HG03097 (cell line): ENCODE data around the gene VAV2.

Experiments used
- ATAC-seq: cut with Tn5 transposase; IDR thresholded peaks from one replicate; pipeline ENCODE4 v1.9.1; 2021; ENCODE audit not compliant: unreplicated experiment, low FRiP score

VAV2 gene

DNA sequence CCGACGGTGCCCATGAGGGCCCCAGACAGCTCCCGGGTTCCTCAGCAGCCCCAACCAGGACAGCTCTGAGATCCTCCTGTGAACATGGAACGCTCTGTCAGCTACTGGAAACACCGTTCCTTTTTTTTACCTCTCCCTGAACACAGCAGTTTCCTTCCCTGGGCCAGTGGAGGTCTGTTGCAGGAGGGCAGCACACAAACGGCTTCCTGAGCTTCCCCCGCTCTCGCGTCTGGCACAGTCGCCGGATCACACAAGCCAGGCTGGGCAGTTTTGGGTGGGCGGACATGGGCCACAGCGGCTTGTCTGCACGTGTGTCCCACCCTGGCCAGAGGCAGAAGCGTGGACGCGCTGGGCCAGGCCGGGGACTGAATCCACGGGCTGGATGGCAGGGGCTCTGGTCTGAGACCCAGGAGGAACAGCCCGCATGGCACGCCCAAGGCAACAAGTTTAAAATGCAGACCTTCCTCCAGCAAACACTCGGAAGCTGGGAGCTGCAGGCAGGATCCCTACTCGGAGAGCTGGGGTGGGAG is 147.2 kb downstream of the VAV2 start:
- no peak for ATAC-seq

- ATAC-seq = no peak
Measured at GRCh38 chr9:133844398-133844784, 147.7 kb downstream of the VAV2 start.

GRCh38 chr9:133843751-133844397 is 148.2 kb downstream of the VAV2 start:
- ATAC-seq = no peak

DNA sequence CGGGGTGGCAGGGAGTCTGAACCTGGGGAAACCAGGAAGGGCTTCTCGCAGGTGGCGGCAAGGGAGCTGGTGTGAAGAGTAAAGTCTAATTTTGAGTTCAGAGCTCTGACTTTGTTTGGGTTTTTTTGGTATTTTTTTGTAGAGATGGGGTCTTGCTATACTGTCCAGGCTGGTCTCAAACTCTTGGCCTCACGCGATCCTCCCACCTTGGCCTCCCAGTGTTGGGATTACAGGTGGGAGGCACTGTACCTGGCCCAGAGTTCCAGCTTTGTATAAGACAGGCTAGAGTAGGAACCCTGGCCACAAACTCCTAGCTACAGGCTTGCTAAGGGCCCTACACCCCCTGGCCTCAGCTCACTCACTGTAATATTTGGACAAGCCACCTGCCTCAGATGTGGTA is 148.9 kb downstream of the VAV2 start:
- no peak for ATAC-seq

GRCh38 chr9:133842721-133843227 is 149.3 kb downstream of the VAV2 start:
- no peak for ATAC-seq

DNA sequence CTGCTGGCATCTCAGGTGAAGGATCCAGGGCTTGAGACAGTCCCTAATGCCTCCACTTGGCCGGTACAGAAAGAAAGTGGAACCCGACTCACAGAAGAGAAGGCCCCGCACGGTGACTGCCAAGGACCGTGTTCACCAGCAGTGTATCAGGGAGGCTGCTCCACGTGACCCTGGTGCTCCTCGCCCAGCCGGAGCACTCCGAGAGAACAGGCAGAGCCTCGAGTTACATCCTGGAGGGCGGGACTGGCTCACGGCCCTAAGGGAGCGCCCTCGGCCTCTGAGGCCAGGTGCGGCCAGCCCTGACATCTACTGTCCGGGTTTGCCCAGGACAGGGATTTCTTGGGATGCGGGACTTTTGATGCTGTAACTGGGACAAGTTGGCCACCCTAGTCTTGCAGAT is 149.9 kb downstream of the VAV2 start:
- ATAC-seq = no peak

DNA sequence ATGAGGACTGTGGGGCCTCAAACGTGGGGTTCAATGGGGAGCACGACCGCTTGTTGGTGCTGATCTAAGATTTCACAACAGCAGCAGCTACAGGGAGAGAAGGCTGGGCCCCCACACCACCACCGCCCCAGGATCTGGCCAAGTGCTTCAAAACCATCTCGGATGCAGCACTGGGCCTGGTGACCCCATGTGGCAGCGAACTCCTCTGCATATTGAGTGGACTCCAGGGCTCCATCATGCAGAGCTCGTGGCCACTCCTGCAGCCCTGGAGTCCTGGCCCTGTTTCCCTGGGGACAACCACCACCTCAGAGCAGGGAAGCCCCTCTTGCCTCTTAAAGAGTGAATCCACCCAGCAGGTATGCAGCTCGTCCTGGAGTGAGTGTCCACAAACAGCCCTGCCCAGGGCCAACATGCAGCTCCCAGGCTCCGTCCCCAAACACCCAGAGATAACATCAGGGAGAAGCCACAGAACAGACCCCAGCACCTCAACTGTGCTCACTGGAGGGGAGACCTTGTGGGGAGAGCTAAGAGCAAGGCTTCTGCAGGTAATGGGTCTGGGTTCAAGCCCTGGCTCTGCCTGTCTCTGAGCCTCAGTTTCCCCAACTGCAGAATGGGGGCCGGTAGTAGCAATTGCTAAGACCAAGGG is 150.8 kb downstream of the VAV2 start:
- no peak for ATAC-seq

GRCh38 chr9:133839822-133840329 is 152.2 kb downstream of the VAV2 start:
- ATAC-seq = no peak

- ATAC-seq = no peak
Measured at GRCh38 chr9:133838859-133839507, 153.1 kb downstream of the VAV2 start.

- ATAC-seq = no peak
Measured at GRCh38 chr9:133837627-133838597, 154.2 kb downstream of the VAV2 start.

GRCh38 chr9:133836818-133837217 is 155.3 kb downstream of the VAV2 start:
- no peak for ATAC-seq

GRCh38 chr9:133836001-133836758 is 155.9 kb downstream of the VAV2 start:
- no peak for ATAC-seq

DNA sequence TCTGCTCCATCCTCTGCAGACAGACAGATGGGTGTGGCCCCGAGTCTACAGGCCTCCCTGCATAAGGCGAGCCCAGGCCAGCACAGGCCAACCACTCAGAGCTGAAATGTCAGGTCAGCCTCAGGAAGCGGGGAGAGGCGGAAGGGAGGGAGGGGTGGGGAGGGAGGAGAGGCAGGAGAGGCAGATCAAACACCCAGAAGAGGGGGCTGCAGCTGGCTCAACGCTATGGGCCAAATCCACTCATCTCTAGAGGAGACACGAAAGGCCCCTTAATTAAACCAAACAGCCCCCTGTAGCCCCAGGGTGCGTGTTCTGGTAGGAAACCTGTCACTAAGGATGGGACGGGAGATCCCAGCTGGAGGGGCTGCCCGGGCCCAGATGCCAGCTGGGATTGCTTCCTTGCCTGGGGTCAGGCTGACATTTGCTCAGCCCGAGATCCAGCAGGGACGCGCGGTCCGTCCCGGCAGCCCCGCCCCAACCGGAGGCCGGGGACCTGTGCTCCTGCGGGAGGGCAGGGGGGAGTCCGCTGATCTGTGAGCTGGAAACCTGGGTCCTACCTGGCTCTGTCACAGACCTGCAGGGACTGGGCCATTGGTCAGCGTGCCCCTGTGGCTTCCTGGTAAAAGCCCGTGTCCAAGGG is 156.7 kb downstream of the VAV2 start:
- no peak for ATAC-seq

GRCh38 chr9:133834080-133834976 is 157.8 kb downstream of the VAV2 start:
- no peak for ATAC-seq

DNA sequence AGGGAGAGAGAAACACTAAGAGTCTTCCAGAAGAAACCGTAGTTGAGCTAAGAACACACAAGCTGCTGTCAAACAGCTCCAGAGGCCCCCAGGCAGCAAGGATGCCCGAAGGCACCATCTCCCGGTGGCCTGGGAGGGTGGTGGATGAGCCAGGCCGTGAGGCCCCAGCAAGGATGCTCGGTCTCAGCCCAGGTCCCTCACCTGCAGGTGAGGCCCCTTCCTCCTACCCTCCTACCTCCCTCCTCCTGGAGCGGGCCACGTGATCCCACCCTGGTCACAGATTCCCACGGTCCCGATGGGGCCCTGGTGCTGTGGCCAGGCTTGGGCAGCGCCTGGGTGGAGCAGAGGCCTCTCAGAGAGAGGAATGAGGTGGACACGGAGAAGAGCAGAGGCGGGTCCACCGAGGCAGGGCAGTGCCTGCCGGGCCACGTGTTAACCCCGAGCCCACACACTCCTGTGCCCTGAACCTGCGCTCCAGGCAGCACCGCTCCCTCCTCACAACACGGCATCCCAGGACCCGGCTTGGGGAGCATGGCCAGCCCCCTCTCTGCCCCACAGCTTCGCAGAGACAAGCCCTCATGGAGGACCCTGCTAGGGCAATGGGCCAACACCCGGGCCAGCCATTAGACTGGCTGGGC is 158.6 kb downstream of the VAV2 start:
- no peak for ATAC-seq

GRCh38 chr9:133832877-133833276 is 159.2 kb downstream of the VAV2 start:
- no peak for ATAC-seq

- ATAC-seq = no peak
Measured at GRCh38 chr9:133830711-133831110, 161.4 kb downstream of the VAV2 start.

GRCh38 chr9:133830310-133830709 is 161.8 kb downstream of the VAV2 start:
- no peak for ATAC-seq
